ENCODE measurements around the gene SLF2. TPM values are rescaled to one million over a fixed set of nuclear protein-coding genes. Genes with fewer than 3 reads are reported as not detected.

The SLF2 gene
- total and polyA plus RNA-seq, 9 of the 15 experiments (the other 6 are each of a cell fraction or from before 2014, with no cell fraction given): 1.7 to 18.4 (median 7.8) TPM

GRCh38 chr10:100879741-100880360, 32.9 kb upstream of the SLF2 start:
- Histone ChIP-seq H4K20me1 (replicated peaks; ENCODE audit: control insufficient read depth, insufficient read depth, low read length) (no peaks in the 10 kb centered on the region; the same call in 1 of the 2 replicates), H3K27ac (ENCODE audit: extremely low read depth, low read depth, low read length) (no peak overlapping the region), H3K9me3 (replicated peaks; ENCODE audit: control insufficient read depth, insufficient read depth, low read depth, low read length) (no peaks in the 10 kb centered on the region), H3K27me3 (ENCODE audit: control insufficient read depth in 2 of 2, insufficient read depth in 2 of 2, low read length in 2 of 2) (peaks cover 5 to 22% of the 10 kb centered on the region in 2 experiments; a peak in 4 of 5 replicates), H2AFZ (ENCODE audit: low read depth, low read length) (no peak overlapping the region), H3K36me3 (ENCODE audit: control insufficient read depth, insufficient read depth, low read length) (no peaks in the 10 kb centered on the region), H3K4me3 (no peak overlapping the region), H3K9ac (ENCODE audit: insufficient read depth in 1 of 2, low read depth in 2 of 2, low read length in 2 of 2) (no peak overlapping the region), H3K4me2 (ENCODE audit: insufficient read depth, low read length) (no peak overlapping the region), H3K79me2 (ENCODE audit: control insufficient read depth, insufficient read depth, low read length) (no peaks in the 10 kb centered on the region), H3K9me1 (ENCODE audit: control insufficient read depth, insufficient read depth, low read length) (no peaks in the 10 kb centered on the region), H3K4me1 (replicated peaks in 1 of 2; ENCODE audit: control insufficient read depth in 2 of 2, insufficient read depth in 2 of 2, low read length in 2 of 2) (peaks cover 0 to 4% of the 10 kb centered on the region in 2 experiments; a peak in 1 of 5 replicates)
- DNase-seq (ENCODE audit: extremely low read depth in 1 of 4, low spot score in 3 of 4) (peak; percentile 23 to 39 (median 29)), FAIRE-seq (no peak), ATAC-seq (peak; percentile 76)
- no TSS peak for BruUV-seq (replicated peaks)
- ChIA-PET POLR2A (interaction anchor here (0.5 to 1.0 kb wide), 2 partner anchors 9 to 139 kb away, joined by 3 to 4 read pairs; no protein-coding TSS in a partner anchor), CTCF (ENCODE audit: low intra/inter-chr PET ratio) (interaction anchor here (1.1 to 1.5 kb wide), 2 partner anchors 208 to 318 kb away, joined by 4 to 9 read pairs; no protein-coding TSS in a partner anchor)
- 25% methylated on average over 9 of the region's 9 CpGs for WGBS (ENCODE audit: insufficient coverage, low coverage, missing lambda C conversion rate)
- intact Hi-C loops (cut with micrococcal nuclease): loop anchor here (2.0 to 10.0 kb wide), 6 partner anchors 115 to 535 kb away; partner anchors contain the start of genes SCD and SEC31B
- in situ Hi-C loops (cut with MboI): loop anchor here (10.0 to 25.0 kb wide), 2 partner anchors 445 to 543 kb away; partner anchors contain the start of genes PKD2L1 and SCD
- TF ChIP-seq RAD21 (CRISPR knock-in tag; conservative IDR thresholded peaks at IDR 0.05 in 1 of 2, IDR thresholded peaks at IDR 0.05 in 1 of 2) (peak in 1 of 2 experiments; percentile 47; a peak in 2 of 4 replicates), CTBP1 (IDR thresholded peaks at IDR 0.05; ENCODE audit: borderline replicate concordance) (0 out of 2 replicates have a peak, but pooled peaks have one; percentile 13), TFAP4 (CRISPR knock-in tag; IDR thresholded peaks at IDR 0.05; ENCODE audit: borderline replicate concordance) (peak; percentile 53; the same call in 1 of the 2 replicates), ARID1B (IDR thresholded peaks at IDR 0.05) (no peak), ZFP30 (CRISPR knock-in tag; IDR thresholded peaks at IDR 0.05; ENCODE audit: borderline replicate concordance) (no peak), CTCF (IDR thresholded peaks at IDR 0.05 in 2 of 3, conservative IDR thresholded peaks at IDR 0.05 in 1 of 3; ENCODE audit: insufficient read depth in 2 of 3, low read depth in 1 of 3, low read length in 3 of 3) (peak; percentile 25 to 50 (median 40); a peak in 4 of 6 replicates), ZBTB7A (IDR thresholded peaks at IDR 0.05; ENCODE audit: borderline replicate concordance, control insufficient read depth, low read depth, low read length) (no peak), REST (IDR thresholded peaks at IDR 0.05; ENCODE audit: borderline replicate concordance) (peak; percentile 7; the same call in 1 of the 2 replicates), REST (CRISPR knock-in tag; IDR thresholded peaks at IDR 0.05; ENCODE audit: low read depth) (no peak)
